A549 treated with AZD2906 at 1 μM for 4 hours (cell line): ENCODE data around the gene HIP1. TPM values are rescaled to one million over a fixed set of nuclear protein-coding genes. Genes with fewer than 3 reads are reported as not detected.

Experiments
- total RNA-seq: library from RNA; stranded (reverse); fragments of 200-300 nt; extraction: Qiagen RNA extraction; gene quantifications from 5 replicates; pipeline ENCODE4 v1.2.3, GENCODE V29; 2022

HIP1 gene
- total RNA-seq = 18.4 to 27.6 TPM (median 23.0 TPM) in 5 replicates

DNA sequence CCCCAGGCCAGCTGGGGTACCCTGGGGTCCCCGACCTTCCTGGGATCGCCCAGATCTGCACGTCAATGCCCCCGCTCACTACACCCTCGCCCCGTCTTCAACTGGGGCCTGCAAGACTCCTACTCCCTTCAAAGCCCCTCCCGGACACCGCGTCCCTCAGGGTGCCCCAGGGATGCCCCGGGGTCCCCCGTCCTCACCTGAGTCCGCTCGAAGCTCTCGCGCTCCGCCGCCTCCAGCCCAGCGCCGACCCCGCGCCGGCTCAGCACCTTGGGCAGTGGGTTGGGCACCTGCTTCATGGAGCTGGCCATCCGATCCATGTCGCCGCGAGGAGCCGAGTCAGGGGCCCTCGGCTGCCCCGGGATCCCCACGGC lies at the start of gene HIP1:
TSS of gene HIP1 (minus strand) at position 338 of the 371 bp plus-strand sequence. CDS start at position 317, 21 bp downstream.

DNA sequence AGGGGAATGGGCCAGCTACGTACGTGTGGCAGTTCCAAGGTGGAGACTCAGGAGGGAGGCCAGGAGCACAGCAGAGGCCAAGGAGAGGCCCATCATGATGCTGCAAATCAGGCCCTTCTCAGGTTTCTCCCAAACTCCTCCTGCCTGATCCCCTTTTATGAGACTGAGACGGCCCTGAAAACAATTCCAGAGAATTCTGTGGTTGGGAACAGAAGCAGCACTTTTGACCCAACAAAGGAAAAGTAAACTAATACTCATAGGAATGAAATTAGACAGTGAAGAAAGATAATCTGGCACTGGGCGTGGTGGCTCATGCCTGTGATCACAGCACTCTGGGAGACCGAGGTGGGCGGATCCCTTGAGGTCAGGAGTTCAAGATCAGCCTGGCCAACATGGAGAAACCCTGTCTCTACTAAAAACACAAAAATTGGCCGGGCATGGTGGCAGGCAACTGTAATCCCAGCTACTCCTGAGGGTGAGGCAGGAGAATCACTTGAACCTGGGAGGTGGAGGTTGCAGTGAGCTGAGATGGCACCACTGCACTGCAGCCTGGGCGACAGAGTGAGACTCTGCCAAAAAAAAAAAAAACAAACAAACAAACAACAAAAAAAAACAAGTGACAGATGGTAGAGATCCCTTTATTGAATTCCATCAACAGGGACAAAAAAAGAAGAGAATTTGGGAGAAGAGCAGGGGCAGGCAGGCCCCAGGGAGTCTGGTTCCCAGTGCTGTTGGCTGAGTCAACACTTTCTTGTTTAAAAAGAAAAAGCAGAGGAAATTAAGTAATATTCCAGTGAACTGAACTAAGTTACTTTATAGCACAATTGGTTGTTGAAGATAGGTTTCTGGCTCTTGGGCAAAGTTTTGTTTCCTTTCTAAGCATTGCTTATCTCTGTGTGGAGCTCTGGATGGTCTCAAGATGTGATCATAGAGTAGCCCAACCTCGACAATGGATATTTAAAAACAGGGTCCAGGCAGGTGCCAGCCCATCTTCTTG lies 33.6 kb upstream of the HIP1 start, which contains the start of gene CCL26:
TSS of gene CCL26 (minus strand) at position 131 of the 997 bp plus-strand sequence. CDS start at position 96, 35 bp downstream.

DNA sequence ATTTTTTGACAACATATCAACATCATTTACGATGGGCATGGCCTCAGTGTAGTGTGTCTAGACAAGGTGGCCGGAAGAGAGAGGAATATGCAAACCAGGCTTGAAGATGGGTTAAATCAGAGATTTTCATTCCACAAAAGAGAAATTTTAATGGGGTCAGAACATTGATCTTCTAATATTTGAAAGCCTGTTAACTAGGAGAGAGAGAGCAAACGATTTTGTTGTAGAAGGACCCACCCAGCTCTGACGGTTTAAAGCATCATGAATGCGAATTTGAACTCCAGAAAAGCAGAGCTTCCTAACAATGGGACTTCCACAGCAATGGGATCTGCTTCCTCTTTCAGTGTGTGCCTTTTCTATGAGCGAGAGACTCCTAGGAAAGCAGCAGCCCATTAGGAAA lies 246.7 kb downstream of the HIP1 start, which contains the start of gene SPDYE5:
TSS of gene SPDYE5 (plus strand) at position 301 of the 400 bp plus-strand sequence. CDS start 1,728 bp downstream, outside the sequence.

DNA sequence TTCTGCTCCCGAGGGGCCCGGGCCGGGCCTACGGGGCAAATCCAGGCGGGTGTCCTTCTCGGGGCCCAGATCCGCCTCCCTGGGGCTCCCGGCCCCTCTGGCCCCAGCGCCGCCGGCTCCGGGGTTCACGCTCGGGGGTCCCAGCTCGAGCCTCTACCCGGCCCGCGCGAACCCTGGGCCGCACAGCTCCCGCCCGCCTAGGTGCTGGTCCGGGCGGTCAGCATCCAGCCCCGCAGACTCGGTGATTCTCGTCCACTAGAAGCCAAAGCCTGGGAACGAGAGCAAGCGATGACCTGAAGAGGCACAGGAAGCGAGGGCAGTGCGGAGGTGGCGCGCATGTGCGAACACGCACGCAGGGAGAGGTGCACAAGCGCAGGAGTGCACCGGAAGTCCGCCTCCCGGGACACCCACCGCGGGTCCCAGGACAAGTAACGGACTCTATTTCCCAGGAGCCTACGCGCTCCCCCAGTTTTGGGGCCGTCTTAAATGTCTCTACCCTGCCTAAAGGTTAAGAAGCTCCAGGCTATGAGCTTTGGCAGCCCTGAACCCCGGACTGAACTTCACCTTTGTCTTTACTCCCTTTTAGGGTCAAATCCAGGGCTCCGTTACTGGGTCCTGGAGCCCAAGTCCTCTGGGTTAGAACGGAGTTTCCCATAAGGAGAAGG lies 252.6 kb downstream of the HIP1 start, which contains the start of gene POM121C:
TSS of gene POM121C (minus strand) at position 321 of the 665 bp plus-strand sequence. CDS start 44,803 bp downstream, outside the sequence.

Other genes starting within 250 kb of the HIP1 start
- gene SPDYE5, start 246.6 kb downstream of the HIP1 start, total RNA-seq = not detected in 5 replicates
- 7.7 to 10.9 TPM (median 7.9 TPM) in 5 replicates for gene CCL26, start 33.3 kb upstream of the HIP1 start, total RNA-seq
- 0.18 TPM in 1 of 5 replicates, not detected in the others for gene CCL24, start 74.9 kb upstream of the HIP1 start, total RNA-seq
- 80.3 to 98.6 TPM (median 97.6 TPM) in 5 replicates for gene RHBDD2, start 140.1 kb upstream of the HIP1 start, total RNA-seq
- 135 to 175 TPM (median 166 TPM) in 5 replicates for gene POR, start 176.2 kb upstream of the HIP1 start, total RNA-seq